Uterus (tissue), 4 donors: ENCODE results near the gene RLN3. TPM values are rescaled to one million over a fixed set of nuclear protein-coding genes. Genes with fewer than 3 reads are reported as not detected.

ENCODE experiments used
- DNase-seq, 2 donors: peaks; one replicate each; pipeline ENCODE4 v3.0.0-alpha.2; 2019 to 2020
- H3K27ac ChIP-seq, 2 donors: fragments of 200-600 bp; sonication (generic); 1 replicate in 1 of 2; 2 replicates in 1 of 2; pipeline ENCODE4 v1.5.1; 2016 to 2018
- H3K27me3 ChIP-seq, 2 donors: fragments of 200-600 bp; sonication (generic); one replicate each; pipeline ENCODE4 v1.5.1; 2018 to 2019; ENCODE audit warnings: control low read depth in 1 of 2
- H3K36me3 ChIP-seq, 2 donors: fragments of 200-600 bp; sonication (generic); one replicate each; pipeline ENCODE4 v1.5.1; 2019; ENCODE audit warnings: control low read depth in 1 of 2
- H3K4me1 ChIP-seq, 2 donors: fragments of 200-600 bp; sonication (generic); one replicate each; pipeline ENCODE4 v1.5.1; 2018 to 2019; ENCODE audit warnings: control low read depth in 1 of 2
- H3K4me3 ChIP-seq, 2 donors: fragments of 200-600 bp; sonication (generic); 1 replicate in 1 of 2; 2 replicates in 1 of 2; pipeline ENCODE4 v1.5.1; 2018 to 2019; ENCODE audit warnings: mild to moderate bottlenecking in 1 of 2
- H3K9me3 ChIP-seq, 2 donors: fragments of 200-600 bp; sonication (generic); one replicate each; pipeline ENCODE4 v1.5.1; 2019; ENCODE audit warnings: control low read depth in 1 of 2
- POLR2A ChIP-seq, 2 donors: fragments of 450-650 bp; IDR thresholded peaks; one replicate each; pipeline ENCODE4 v1.6.1; 2016; ENCODE audit warnings: antibody characterized with exemption in 2 of 2, mild to moderate bottlenecking in 1 of 2, moderate library complexity in 1 of 2
- intact Hi-C: fragments of 100-400 bp; cut with DNase I; formaldehyde crosslinking; loops from one replicate; pipeline ENCODE4 v1.15.1; 2023; ENCODE audit warnings: low total_unique reads
- total RNA-seq, 4 donors: library from RNA; depleted of rRNA in 3 of 4; stranded (reverse); fragments of >200 nt in 3 of 4; gene quantifications; one replicate each; pipeline versions ENCODE4 v1.1.0 to v1.2.4, GENCODE V29; 2014 to 2023
- TF ChIP-seq, protein P1 (sequence below), 4 experiments: fragments of 200-600 bp in 2 of 4; fragments of 450-650 bp in 2 of 4; sonication (generic) in 2 of 4; IDR thresholded peaks; one replicate each; pipeline ENCODE4 v1.5.1; 2016 to 2019; ENCODE audit warnings: antibody characterized with exemption in 4 of 4, mild to moderate bottlenecking in 2 of 4, moderate library complexity in 1 of 4
- donor health status: DM: yes; HTN: yes; CAD: no.

RLN3 gene
- total RNA-seq, 4 donors from 2014 or later, result not detected

DNA sequence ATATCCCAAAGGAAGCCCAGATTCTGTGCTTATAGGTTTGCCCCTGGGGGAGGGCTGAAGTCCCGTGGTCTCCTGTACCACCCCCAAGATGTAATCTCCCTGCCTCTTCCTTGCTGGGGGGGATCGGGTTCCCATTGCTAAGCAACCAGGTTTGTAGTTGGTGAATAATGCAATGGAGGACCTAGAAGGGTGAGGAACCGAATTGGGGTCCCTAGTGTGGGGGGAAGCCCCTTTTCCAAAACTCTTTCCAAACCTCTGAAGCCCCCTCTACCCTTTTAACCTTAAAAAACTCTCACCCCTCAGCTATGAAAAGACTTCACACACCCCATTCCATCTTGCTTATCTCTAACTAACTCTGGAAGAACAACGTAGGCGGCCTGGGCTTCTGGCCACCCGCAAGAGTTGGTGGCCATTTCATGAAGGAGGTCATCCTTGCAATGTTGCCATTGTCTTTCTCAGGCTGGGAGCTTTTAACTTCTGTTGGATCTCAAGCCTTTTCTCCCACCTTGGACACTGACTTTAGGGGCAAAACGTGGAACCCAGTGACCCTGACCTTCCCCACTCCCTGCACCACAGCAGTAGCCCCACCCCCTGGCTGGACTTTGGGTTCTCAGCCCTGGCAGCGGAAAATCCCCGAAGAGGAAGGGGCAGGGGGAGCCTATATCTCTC lies 33.3 kb downstream of the RLN3 start:
- Histone ChIP-seq H3K27me3 (peaks cover 0 to 8% of the 10 kb centered on the region in 2 donors), H3K27ac (no peak overlapping the region), H3K4me1 (peaks cover 0 to 7% of the 10 kb centered on the region in 2 donors), H3K9me3 (no peaks in the 10 kb centered on the region), H3K4me3 (no peak overlapping the region), H3K36me3 (no peaks in the 10 kb centered on the region)
- DNase-seq, result no peak
- intact Hi-C loops, result no loop called here
- no peak for TF ChIP-seq POLR2A (IDR thresholded peaks at IDR 0.05)
- TF ChIP-seq, protein P1, sequence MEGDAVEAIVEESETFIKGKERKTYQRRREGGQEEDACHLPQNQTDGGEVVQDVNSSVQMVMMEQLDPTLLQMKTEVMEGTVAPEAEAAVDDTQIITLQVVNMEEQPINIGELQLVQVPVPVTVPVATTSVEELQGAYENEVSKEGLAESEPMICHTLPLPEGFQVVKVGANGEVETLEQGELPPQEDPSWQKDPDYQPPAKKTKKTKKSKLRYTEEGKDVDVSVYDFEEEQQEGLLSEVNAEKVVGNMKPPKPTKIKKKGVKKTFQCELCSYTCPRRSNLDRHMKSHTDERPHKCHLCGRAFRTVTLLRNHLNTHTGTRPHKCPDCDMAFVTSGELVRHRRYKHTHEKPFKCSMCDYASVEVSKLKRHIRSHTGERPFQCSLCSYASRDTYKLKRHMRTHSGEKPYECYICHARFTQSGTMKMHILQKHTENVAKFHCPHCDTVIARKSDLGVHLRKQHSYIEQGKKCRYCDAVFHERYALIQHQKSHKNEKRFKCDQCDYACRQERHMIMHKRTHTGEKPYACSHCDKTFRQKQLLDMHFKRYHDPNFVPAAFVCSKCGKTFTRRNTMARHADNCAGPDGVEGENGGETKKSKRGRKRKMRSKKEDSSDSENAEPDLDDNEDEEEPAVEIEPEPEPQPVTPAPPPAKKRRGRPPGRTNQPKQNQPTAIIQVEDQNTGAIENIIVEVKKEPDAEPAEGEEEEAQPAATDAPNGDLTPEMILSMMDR (IDR thresholded peaks at IDR 0.05), result no peak

DNA sequence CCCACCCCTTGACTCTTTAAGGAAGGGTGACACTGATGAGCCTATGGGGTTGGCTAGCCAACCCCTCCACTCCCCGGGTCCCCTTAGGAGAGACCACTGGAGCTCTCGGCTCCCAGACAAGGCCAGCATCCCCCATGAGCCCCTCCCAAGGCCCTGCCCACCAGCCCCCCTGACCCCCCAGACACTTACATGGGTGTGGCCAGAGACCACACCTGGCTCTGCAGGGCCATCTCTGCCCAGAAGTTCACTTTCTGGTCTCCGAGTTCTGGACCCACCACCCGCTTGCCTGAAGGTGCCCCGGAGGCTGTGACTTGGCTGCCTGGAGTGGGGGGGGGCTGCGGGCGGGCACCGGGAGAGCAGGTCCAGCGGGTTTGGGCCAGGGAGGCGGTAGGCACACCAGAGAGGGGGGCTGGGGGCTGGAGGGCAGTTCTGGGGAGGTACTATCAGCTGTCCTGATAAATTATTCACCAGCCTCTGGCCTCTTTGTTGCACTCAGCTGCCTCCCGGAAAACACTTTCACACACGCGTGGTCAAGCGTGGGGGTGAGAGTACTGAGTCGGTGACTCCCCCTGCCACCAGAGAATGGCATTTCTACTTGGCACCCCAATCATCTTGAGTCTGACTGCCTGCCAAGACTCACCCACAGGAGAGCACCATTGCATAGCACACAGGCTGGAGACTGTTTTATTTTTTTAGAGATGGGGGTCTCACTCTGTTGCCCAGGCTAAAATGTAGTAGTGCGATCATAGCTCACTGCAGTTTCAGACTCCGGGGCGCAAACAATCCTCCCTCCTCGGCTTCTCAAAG lies 34.0 kb downstream of the RLN3 start, which contains the start of gene PALM3:
Gene PALM3, minus strand, starts transcription at position 326 of the 807 bp plus-strand sequence. Its CDS starts 96 bp downstream, at position 230.
- Histone ChIP-seq H3K27ac (no peak within 1 kb of the TSS), H3K27me3 (peaks cover 0 to 8% of the 10 kb centered on the region in 2 donors), H3K9me3 (no peaks in the 10 kb centered on the region), H3K4me1 (peaks cover 0 to 7% of the 10 kb centered on the region in 2 donors), H3K4me3 (no peak within 1 kb of the TSS), H3K36me3 (no peaks in the 10 kb centered on the region)
- DNase-seq, result no peak
- TF ChIP-seq, protein P1 (IDR thresholded peaks at IDR 0.05), result no peak
- no peak for TF ChIP-seq POLR2A (IDR thresholded peaks at IDR 0.05)
- intact Hi-C loops, result no loop called here

DNA sequence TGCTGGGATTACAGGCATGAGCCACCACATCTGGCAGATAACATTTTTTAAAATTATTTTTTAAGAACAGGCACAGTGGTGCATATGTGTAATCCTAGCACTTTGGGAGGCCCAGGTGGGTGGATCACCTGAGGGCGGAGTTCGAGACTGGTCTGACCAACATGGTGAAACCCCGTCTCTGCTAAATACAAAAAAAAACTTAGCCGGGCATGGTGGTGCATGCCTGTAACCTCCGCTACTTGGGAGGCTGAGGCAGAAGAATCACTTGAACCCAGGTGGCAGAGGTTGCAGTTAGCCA lies 34.6 kb downstream of the RLN3 start:
- intact Hi-C loops, result no loop called here
- H3K4me3 ChIP-seq, result no peak overlapping the region
- no peaks in the 10 kb centered on the region for H3K9me3 ChIP-seq
- TF ChIP-seq, protein P1 (IDR thresholded peaks at IDR 0.05), result no peak
- TF ChIP-seq POLR2A (IDR thresholded peaks at IDR 0.05), result no peak
- no peak overlapping the region for H3K27ac ChIP-seq
- no peak for DNase-seq
- peaks cover 0 to 8% of the 10 kb centered on the region in 2 donors for H3K27me3 ChIP-seq
- peaks cover 0 to 5% of the 10 kb centered on the region in 2 donors for H3K4me1 ChIP-seq
- H3K36me3 ChIP-seq, result no peaks in the 10 kb centered on the region

DNA sequence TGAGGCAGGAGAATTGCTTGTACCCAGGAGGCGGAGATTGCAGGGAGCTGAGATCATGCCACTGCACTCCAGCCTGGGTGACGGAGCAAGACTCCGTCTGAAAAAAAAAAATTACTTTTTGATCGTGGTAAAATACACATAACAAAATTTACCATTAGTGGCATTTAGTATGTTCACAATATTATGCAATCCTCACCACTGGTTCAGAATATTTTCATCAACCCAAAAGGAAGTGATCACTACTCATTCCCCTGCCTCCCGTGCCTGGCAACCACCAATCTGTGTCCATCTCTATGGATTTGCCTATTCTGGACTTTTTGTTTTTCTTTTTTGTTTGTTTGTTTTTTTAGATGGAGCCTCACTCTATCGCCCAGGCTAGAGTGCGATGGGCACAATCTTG lies 35.2 kb downstream of the RLN3 start:
- TF ChIP-seq, protein P1 (IDR thresholded peaks at IDR 0.05), result no peak

DNA sequence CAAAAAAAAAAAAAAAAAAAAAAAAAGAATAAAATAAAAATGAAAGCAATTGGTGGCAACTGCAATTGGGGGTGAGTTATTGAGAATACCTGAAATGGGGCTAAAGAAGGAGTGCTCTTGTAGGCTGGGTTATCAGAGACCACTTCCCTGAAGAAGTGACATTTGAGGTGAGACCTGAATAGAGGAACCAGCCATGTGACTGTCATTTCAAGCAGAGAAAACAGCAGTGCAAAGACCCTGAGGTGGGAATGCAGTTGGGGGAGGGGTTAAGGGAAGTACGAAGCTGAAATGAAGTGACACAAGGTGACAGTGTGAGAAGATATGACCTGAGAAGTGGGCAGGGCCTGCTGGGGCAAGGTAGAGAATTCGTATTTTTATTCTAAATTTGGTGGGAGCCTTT lies 38.2 kb downstream of the RLN3 start:
- Histone ChIP-seq H3K36me3 (no peaks in the 10 kb centered on the region), H3K27me3 (no peaks in the 10 kb centered on the region), H3K9me3 (no peaks in the 10 kb centered on the region), H3K4me3 (no peak overlapping the region), H3K27ac (no peak overlapping the region), H3K4me1 (no peaks in the 10 kb centered on the region)
- intact Hi-C loops, result no loop called here
- no peak for DNase-seq
- TF ChIP-seq POLR2A (IDR thresholded peaks at IDR 0.05), result no peak
- TF ChIP-seq, protein P1 (IDR thresholded peaks at IDR 0.05), result no peak

More for the DNA sequence above, 35.2 kb downstream of the RLN3 start:
- Histone ChIP-seq H3K9me3 (no peaks in the 10 kb centered on the region), H3K27me3 (peaks cover 0 to 8% of the 10 kb centered on the region in 2 donors), H3K36me3 (no peaks in the 10 kb centered on the region), H3K4me3 (no peak overlapping the region), H3K27ac (no peak overlapping the region), H3K4me1 (no peaks in the 10 kb centered on the region)
- intact Hi-C loops, result no loop called here
- DNase-seq, result no peak
